Measurements from ENCODE around the gene TEC.

GRCh38 chr4:48222491-48222890 is 47.1 kb downstream of the TEC start:
- TF ChIP-seq CTCF (conservative IDR thresholded peaks at IDR 0.05) (no peak), ZFX (IDR thresholded peaks at IDR 0.05) (no peak)

All from C4-2B (cell line).